Spleen (tissue), 11 donors: ENCODE results near the gene SLC2A9. TPM values are rescaled to one million over a fixed set of nuclear protein-coding genes. Genes with fewer than 3 reads are reported as not detected.

Source experiments
- DNase-seq: peaks from one replicate; pipeline ENCODE4 v3.0.0-alpha.2; 2020
- H3K27ac ChIP-seq, 8 donors: fragments of 200-600 bp; sonication (generic) in 7 of 8; 1 replicate in 4 of 8; 2 replicates in 4 of 8; pipeline versions ENCODE4 v1.5.0 to v1.8.0; 2016 to 2021; ENCODE audit warnings: inconsistent platforms in 4 of 8, mild to moderate bottlenecking in 4 of 8, moderate library complexity in 1 of 8
- H3K27me3 ChIP-seq, 7 donors: fragments of 200-600 bp; sonication (generic) in 6 of 7; replicated peaks in 1 of 7; 1 replicate in 4 of 7; 2 replicates in 3 of 7; pipeline versions ENCODE4 v1.5.0 to v1.8.0; 2016 to 2021; ENCODE audit warnings: inconsistent platforms in 3 of 7, mild to moderate bottlenecking in 1 of 7
- H3K36me3 ChIP-seq, 6 donors: fragments of 200-600 bp; sonication (generic) in 5 of 6; 1 replicate in 4 of 6; 2 replicates in 2 of 6; pipeline versions ENCODE4 v1.5.0 to v1.8.0; 2016 to 2021; ENCODE audit warnings: inconsistent platforms in 2 of 6
- H3K4me1 ChIP-seq, 6 donors: fragments of 200-600 bp; sonication (generic) in 5 of 6; 1 replicate in 3 of 6; 2 replicates in 3 of 6; pipeline versions ENCODE4 v1.5.0 to v1.8.0; 2016 to 2021; ENCODE audit warnings: inconsistent platforms in 3 of 6
- H3K4me3 ChIP-seq, 8 donors: fragments of 200-600 bp; sonication (generic) in 7 of 8; 1 replicate in 4 of 8; 2 replicates in 4 of 8; pipeline versions ENCODE4 v1.5.0 to v1.8.0; 2016 to 2021; ENCODE audit warnings: inconsistent platforms in 4 of 8, mild to moderate bottlenecking in 4 of 8, moderate library complexity in 2 of 8
- H3K9me3 ChIP-seq, 8 donors: fragments of 200-600 bp; sonication (generic) in 7 of 8; 1 replicate in 4 of 8; 2 replicates in 4 of 8; pipeline versions ENCODE4 v1.5.0 to v1.8.0; 2016 to 2021; ENCODE audit warnings: inconsistent platforms in 4 of 8
- CTCF ChIP-seq, 11 experiments: fragments of 200-600 bp in 7 of 11; fragments of 450-650 bp in 4 of 11; sonication (generic) in 4 of 11; IDR thresholded peaks in 8 of 11; conservative IDR thresholded peaks in 3 of 11; 1 replicate in 7 of 11; 2 replicates in 4 of 11; pipeline versions ENCODE4 v1.4.0 to v1.8.0; 2016 to 2021; ENCODE audit warnings: antibody characterized with exemption in 11 of 11, inconsistent platforms in 4 of 11, mild to moderate bottlenecking in 1 of 11
- POLR2A ChIP-seq, 3 donors: fragments of 450-650 bp; IDR thresholded peaks; one replicate each; pipeline ENCODE4 v1.5.1; 2017; ENCODE audit warnings: antibody characterized with exemption in 3 of 3, mild to moderate bottlenecking in 1 of 3
- POLR2AphosphoS5 ChIP-seq, 3 donors: sonication (generic); formaldehyde crosslinking; IDR thresholded peaks; one replicate each; pipeline ENCODE4 v1.5.1; 2017; ENCODE audit warnings: antibody characterized with exemption in 3 of 3
- WGBS, 5 donors: extraction: QIAGEN DNeasy Blood & Tissue Kit in 3 of 5; methylation state at CpG; one replicate each; pipeline versions ENCODE4 v1.1.5 to v1.1.7; 2013 to 2018; 5-methylcytosine and 5-hydroxymethylcytosine counted together
- intact Hi-C: fragments of 100-400 bp; cut with DNase I; formaldehyde crosslinking; loops from one replicate; pipeline ENCODE4 v1.15.0; 2023; ENCODE audit warnings: low total_unique reads
- polyA plus RNA-seq, 3 donors: library from polyadenylated mRNA; stranded (reverse); fragments of 200-250 nt; gene quantifications; one replicate each; pipeline ENCODE4 v1.2.1, GENCODE V29; 2013
- total RNA-seq, 7 donors: library from RNA; depleted of rRNA in 3 of 7; stranded (reverse); fragments of >200 nt in 3 of 7; fragmentation: NEBNext Ultra II Directional in 4 of 7; extraction: Animal tissue kit (Norgen Biotek cat#: 25700) in 4 of 7; gene quantifications; one replicate each; pipeline versions ENCODE4 v1.1.0 to v1.2.1, GENCODE V29; 2016 to 2021
- donor health status: healthy with polysubstance abuse.
- donor health status: DM: no; HTN: no; CAD: no; lungs with moderate emphysema.
- donor health status: DM: no; HTN: no; CAD: no.
- donor health status: Bipolar disorder and iron deficiency.
- donor health status: healthy.
- donor health status: DM: no; HTN: no; CAD: no.
- donor health status: DM: yes; HTN: yes; CAD: no.

The SLC2A9 gene
- total and polyA plus RNA-seq, 10 donors, result 1.2 to 8.8 (median 5.3) TPM

DNA sequence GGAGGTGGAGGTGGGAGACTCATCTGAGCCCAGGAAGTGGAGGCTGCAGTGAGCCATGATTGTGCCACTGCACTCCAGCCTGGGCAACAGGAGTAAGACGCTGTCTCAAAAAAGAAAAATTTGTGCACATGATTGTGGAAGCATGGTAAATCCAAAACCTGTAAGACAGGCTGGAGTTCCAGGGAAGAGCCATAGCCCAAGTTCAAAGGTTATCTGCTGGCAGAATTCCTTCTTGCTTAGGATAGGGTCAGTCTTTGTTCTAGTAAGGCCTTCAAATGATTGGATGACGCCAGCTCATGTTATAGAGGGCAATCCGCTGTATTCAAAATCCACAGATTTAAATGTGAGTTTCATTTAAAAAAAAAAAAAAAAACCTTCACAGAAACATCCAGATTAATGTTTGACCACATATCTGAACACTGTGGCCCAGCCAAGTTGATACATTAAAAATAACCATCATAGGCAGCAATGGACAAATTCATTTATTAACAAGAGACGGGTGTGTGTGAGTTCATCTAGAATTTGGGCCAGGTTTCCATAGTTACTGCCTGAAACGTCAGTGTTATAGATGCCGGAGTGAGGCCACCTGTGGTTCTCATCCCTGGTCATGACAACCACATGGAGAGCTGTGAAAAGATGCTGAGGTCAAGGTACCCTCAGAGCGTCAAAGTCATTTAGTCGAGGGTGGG is 35.2 kb upstream of the SLC2A9 start:
- peaks cover 0 to 19% (median 0%) of the 10 kb centered on the region in 7 donors for H3K27me3 ChIP-seq
- DNase-seq, result no peak
- no peak overlapping the region for H3K4me3 ChIP-seq
- H3K4me1 ChIP-seq, result no peaks in the 10 kb centered on the region
- H3K9me3 ChIP-seq, result peaks cover 0 to 7% (median 0%) of the 10 kb centered on the region in 8 donors
- no peak overlapping the region for H3K27ac ChIP-seq
- TF ChIP-seq POLR2AphosphoS5 (IDR thresholded peaks at IDR 0.05) (no peak), POLR2A (IDR thresholded peaks at IDR 0.05) (no peak), CTCF (IDR thresholded peaks at IDR 0.05 in 8 of 11, conservative IDR thresholded peaks at IDR 0.05 in 3 of 11) (no peak)
- peaks cover 0 to 38% (median 0%) of the 10 kb centered on the region in 6 donors for H3K36me3 ChIP-seq
- WGBS, 5 donors, result 92 to 95% (median 94%) methylated on average over 8 of the region's 8 CpGs
- intact Hi-C loops, result no loop called here

- peaks cover 0 to 25% (median 0%) of the 10 kb centered on the region in 7 donors for H3K27me3 ChIP-seq
- H3K4me1 ChIP-seq, result no peaks in the 10 kb centered on the region
- peaks cover 0 to 35% (median 0%) of the 10 kb centered on the region in 6 donors for H3K36me3 ChIP-seq
- no peak overlapping the region for H3K4me3 ChIP-seq
- no peak overlapping the region for H3K27ac ChIP-seq
- intact Hi-C loops, result no loop called here
- 90 to 97% (median 94%) methylated on average over 4 of the region's 4 CpGs for WGBS, 5 donors
- TF ChIP-seq POLR2A (IDR thresholded peaks at IDR 0.05), result no peak
- TF ChIP-seq POLR2AphosphoS5 (IDR thresholded peaks at IDR 0.05), result no peak
- TF ChIP-seq CTCF (IDR thresholded peaks at IDR 0.05 in 8 of 11, conservative IDR thresholded peaks at IDR 0.05 in 3 of 11), result no peak
- peaks cover 0 to 7% (median 0%) of the 10 kb centered on the region in 8 donors for H3K9me3 ChIP-seq
- DNase-seq, result no peak
Observed at GRCh38 chr4:10055871-10056270, 34.6 kb upstream of the SLC2A9 start.

DNA sequence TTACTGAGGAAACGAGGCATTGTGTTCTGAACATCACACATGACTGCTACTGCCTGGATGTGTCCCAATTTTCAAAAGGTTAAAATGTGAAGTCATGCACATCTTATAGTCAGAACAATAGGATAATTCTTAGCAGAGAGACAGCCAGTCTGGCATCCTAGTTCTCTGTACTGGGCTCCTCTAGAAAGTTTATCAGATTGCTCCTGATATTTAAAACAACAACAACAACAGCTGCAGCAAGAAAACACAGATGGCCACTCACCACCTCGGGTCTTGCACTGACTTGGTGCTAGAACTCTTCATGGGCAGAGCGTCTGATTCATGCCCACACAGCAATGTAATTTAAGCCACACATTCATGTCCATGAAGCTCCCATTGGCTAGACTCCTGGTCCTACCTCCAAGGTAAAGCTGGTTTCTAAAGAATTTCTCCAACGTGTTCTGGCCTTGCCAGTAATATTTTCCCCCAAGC is 33.3 kb upstream of the SLC2A9 start:
- Histone ChIP-seq H3K27ac (no peak overlapping the region), H3K4me1 (no peaks in the 10 kb centered on the region)
- 69 to 85% (median 75%) methylated on average over 4 of the region's 4 CpGs for WGBS, 5 donors

More for the DNA sequence above, 33.3 kb upstream of the SLC2A9 start:
- H3K9me3 ChIP-seq, result peaks cover 0 to 7% (median 0%) of the 10 kb centered on the region in 8 donors
- no peak overlapping the region for H3K4me3 ChIP-seq
- TF ChIP-seq POLR2AphosphoS5 (IDR thresholded peaks at IDR 0.05) (no peak), CTCF (IDR thresholded peaks at IDR 0.05 in 8 of 11, conservative IDR thresholded peaks at IDR 0.05 in 3 of 11) (no peak), POLR2A (IDR thresholded peaks at IDR 0.05) (no peak)
- DNase-seq, result no peak
- H3K36me3 ChIP-seq, result peaks cover 0 to 30% (median 0%) of the 10 kb centered on the region in 6 donors
- intact Hi-C loops, result no loop called here
- H3K27me3 ChIP-seq, result peaks cover 0 to 38% (median 0%) of the 10 kb centered on the region in 7 donors
